T-cell (primary cell): Measurements from ENCODE around the gene VSIG10. TPM values are rescaled to one million over a fixed set of nuclear protein-coding genes. Genes with fewer than 3 reads are reported as not detected.

ENCODE experiments used
- ATAC-seq, 4 experiments: fragments of 200-7000 bp in 3 of 4; fragments of 150-1000 bp in 1 of 4; cut with Tn5 transposase; replicated peaks in 1 of 4; 1 replicate in 3 of 4; 2 replicates in 1 of 4; pipeline ENCODE4 v1.10.0; 2021; ENCODE audit warnings: moderate library complexity in 3 of 4, mild to moderate bottlenecking in 2 of 4, moderate number of reproducible peaks in 1 of 4
- CTCF ChIA-PET, 2 donors: fragments of 300-600 bp; sonication (Branson Sonifier 250); formaldehyde crosslinking; loops; one replicate each; lab custom pipeline; 2022; ENCODE audit warnings: antibody characterized with exemption in 2 of 2; lab: Charles Lee
- POLR2A ChIA-PET, 2 donors: fragments of 300-600 bp; sonication (Branson Sonifier 250); formaldehyde crosslinking; loops; one replicate each; lab custom pipeline; 2022; ENCODE audit warnings: antibody characterized with exemption in 2 of 2; lab: Charles Lee
- DNase-seq, 35 experiments: peaks; one replicate each; pipeline versions ENCODE4 v3.0.0 to v3.0.0-alpha.2; 2013 to 2023
- H3K27ac ChIP-seq: one replicate; pipeline ENCODE4 v1.5.1; 2013; ENCODE audit warnings: low read length
- H3K27me3 ChIP-seq, 2 experiments: replicated peaks in 1 of 2; 1 replicate in 1 of 2; 2 replicates in 1 of 2; pipeline versions ENCODE4 v1.6.1 to v1.7.0; 2013; ENCODE audit warnings: low read length in 1 of 2, mixed read lengths in 1 of 2; ENCODE audit not compliant: control insufficient read depth in 2 of 2, insufficient read depth in 2 of 2; ENCODE audit errors: extremely low read depth in 1 of 2
- H3K36me3 ChIP-seq, 2 donors: 1 replicate in 1 of 2; 2 replicates in 1 of 2; pipeline versions ENCODE4 v1.6.1 to v1.7.0; 2013; ENCODE audit warnings: low read length in 1 of 2; ENCODE audit not compliant: control insufficient read depth in 2 of 2, insufficient read depth in 1 of 2; ENCODE audit errors: extremely low read depth in 1 of 2
- H3K4me1 ChIP-seq, 2 experiments: 1 replicate in 1 of 2; 2 replicates in 1 of 2; pipeline versions ENCODE4 v1.6.1 to v1.7.0; 2013; ENCODE audit warnings: low read length in 2 of 2, mixed read lengths in 1 of 2; ENCODE audit not compliant: insufficient read depth in 2 of 2, control insufficient read depth in 1 of 2; ENCODE audit errors: extremely low read depth in 1 of 2
- H3K4me3 ChIP-seq, 2 donors: 1 replicate in 1 of 2; 2 replicates in 1 of 2; pipeline versions ENCODE4 v1.5.1 to v1.7.0; 2013; ENCODE audit warnings: mild to moderate bottlenecking in 2 of 2, low read length in 1 of 2, moderate library complexity in 1 of 2; ENCODE audit not compliant: control insufficient read depth in 1 of 2; ENCODE audit errors: extremely low read depth in 1 of 2
- H3K9me3 ChIP-seq: 2 replicates; pipeline ENCODE4 v1.7.0; 2013
- H3K27ac Mint-ChIP-seq, 2 donors: one replicate each; pipeline ENCODE4 v1.8.0; 2020 to 2021; ENCODE audit warnings: mild to moderate bottlenecking in 2 of 2, mixed read lengths in 2 of 2
- H3K27me3 Mint-ChIP-seq, 2 donors: one replicate each; pipeline ENCODE4 v1.8.0; 2021 to 2022; ENCODE audit warnings: mixed read lengths in 2 of 2
- H3K36me3 Mint-ChIP-seq: one replicate; pipeline ENCODE4 v1.8.0; 2021; ENCODE audit warnings: mixed read lengths
- H3K4me1 Mint-ChIP-seq, 3 donors: one replicate each; pipeline ENCODE4 v1.8.0; 2020 to 2022; ENCODE audit warnings: mixed read lengths in 3 of 3, mild to moderate bottlenecking in 1 of 3
- H3K4me3 Mint-ChIP-seq, 3 donors: one replicate each; pipeline ENCODE4 v1.8.0; 2020 to 2022; ENCODE audit warnings: mild to moderate bottlenecking in 3 of 3, mixed read lengths in 3 of 3, moderate library complexity in 3 of 3
- H3K9me3 Mint-ChIP-seq, 3 donors: one replicate each; pipeline ENCODE4 v1.8.0; 2020 to 2022; ENCODE audit warnings: mixed read lengths in 3 of 3
- WGBS: methylation state at CpG from one replicate; pipeline ENCODE4 v1.1.5; 2013; ENCODE audit warnings: missing lambda C conversion rate; ENCODE audit not compliant: insufficient coverage; 5-methylcytosine and 5-hydroxymethylcytosine counted together
- total RNA-seq, 35 experiments: library from RNA in 6 of 35; stranded (reverse) in 6 of 35; fragments of 120-200 nt in 1 of 35; gene quantifications; one replicate each; pipeline versions ENCODE4 v1.2.1 to v1.2.4 and lab custom pipeline; 2013 to 2026

The VSIG10 gene
- total RNA-seq, 5 donors from 2014 or later (not counting 1 experiment from before 2014, with no cell fraction given), result 1.6 to 4.1 (median 3.2) TPM

GRCh38 chr12:118044577-118044976 is 59.2 kb downstream of the VSIG10 start:
- ChIA-PET CTCF (no interaction called here), POLR2A (interaction anchor here in 1 of 2 donors (0.5 to 0.6 kb wide), 2 partner anchors 27 to 321 kb away, joined by 3 read pairs; no protein-coding TSS in a partner anchor)
- Mint-ChIP-seq H3K36me3 (peaks cover 43% of the 10 kb centered on the region), H3K27ac (peak overlapping the region in 1 of 2 donors; percentile 22), H3K9me3 (no peaks in the 10 kb centered on the region), H3K4me3 (no peak overlapping the region), H3K27me3 (no peaks in the 10 kb centered on the region), H3K4me1 (peaks cover 0 to 10% (median 9%) of the 10 kb centered on the region in 3 donors)
- H3K4me3 ChIP-seq, result no peak overlapping the region
- WGBS, result 83% methylated on average over 2 of the region's 8 CpGs
- H3K27ac ChIP-seq, result no peak overlapping the region
- peaks cover 0 to 53% of the 10 kb centered on the region in 2 donors for H3K36me3 ChIP-seq
- no peaks in the 10 kb centered on the region for H3K9me3 ChIP-seq
- ATAC-seq (no peak), DNase-seq (no peak)
- no peaks in the 10 kb centered on the region for H3K4me1 ChIP-seq
- H3K27me3 ChIP-seq, result no peaks in the 10 kb centered on the region

GRCh38 chr12:118044075-118044474 is 59.7 kb downstream of the VSIG10 start:
- peaks cover 0 to 56% of the 10 kb centered on the region in 2 donors for H3K36me3 ChIP-seq
- Mint-ChIP-seq H3K4me1 (peaks cover 0 to 8% (median 8%) of the 10 kb centered on the region in 3 donors), H3K27ac (peak overlapping the region in 1 of 2 donors; percentile 22), H3K4me3 (no peak overlapping the region), H3K27me3 (no peaks in the 10 kb centered on the region), H3K36me3 (peaks cover 45% of the 10 kb centered on the region), H3K9me3 (no peaks in the 10 kb centered on the region)
- WGBS, result 100% methylated on average over 1 of the region's 2 CpGs
- no peak overlapping the region for H3K4me3 ChIP-seq
- H3K27ac ChIP-seq, result no peak overlapping the region
- ATAC-seq (no peak), DNase-seq (no peak)
- no peaks in the 10 kb centered on the region for H3K27me3 ChIP-seq
- H3K9me3 ChIP-seq, result no peaks in the 10 kb centered on the region
- ChIA-PET POLR2A (interaction anchor here in 1 of 2 donors (0.5 to 0.6 kb wide), 2 partner anchors 26 to 322 kb away, joined by 3 read pairs; no protein-coding TSS in a partner anchor), CTCF (interaction anchor here (0.5 to 1.3 kb wide), 4 partner anchors 13 to 83 kb away, joined by 3 to 11 read pairs (median 4); no protein-coding TSS in a partner anchor)
- no peaks in the 10 kb centered on the region for H3K4me1 ChIP-seq

- POLR2A ChIA-PET, result no interaction called here
- CTCF ChIA-PET, result no interaction called here
- Mint-ChIP-seq H3K4me3 (no peak overlapping the region), H3K36me3 (peaks cover 50% of the 10 kb centered on the region), H3K9me3 (no peaks in the 10 kb centered on the region), H3K27ac (no peak overlapping the region), H3K4me1 (peaks cover 0 to 8% (median 7%) of the 10 kb centered on the region in 3 donors), H3K27me3 (no peaks in the 10 kb centered on the region)
- Histone ChIP-seq H3K27me3 (no peaks in the 10 kb centered on the region), H3K27ac (peak overlapping the region; percentile 33), H3K9me3 (no peaks in the 10 kb centered on the region), H3K4me3 (no peak overlapping the region), H3K36me3 (peaks cover 6 to 72% of the 10 kb centered on the region in 2 donors), H3K4me1 (no peaks in the 10 kb centered on the region)
- no peak for ATAC-seq
- WGBS, result 30% methylated on average over 2 of the region's 4 CpGs
- no peak for DNase-seq
Observed at GRCh38 chr12:118042091-118042490, 61.7 kb downstream of the VSIG10 start.

- ATAC-seq (no peak), DNase-seq (no peak)
- Histone ChIP-seq H3K36me3 (peaks cover 18 to 92% of the 10 kb centered on the region in 2 donors), H3K27ac (no peak overlapping the region), H3K4me3 (no peak overlapping the region), H3K4me1 (no peaks in the 10 kb centered on the region), H3K9me3 (no peaks in the 10 kb centered on the region), H3K27me3 (no peaks in the 10 kb centered on the region)
- ChIA-PET CTCF (no interaction called here), POLR2A (no interaction called here)
- no peaks in the 10 kb centered on the region for H3K27me3 Mint-ChIP-seq
- peaks cover 56% of the 10 kb centered on the region for H3K36me3 Mint-ChIP-seq
- H3K27ac Mint-ChIP-seq, result no peak overlapping the region
- H3K9me3 Mint-ChIP-seq, result no peaks in the 10 kb centered on the region
- H3K4me1 Mint-ChIP-seq, result peaks cover 0 to 15% (median 6%) of the 10 kb centered on the region in 3 donors
- WGBS, result 84% methylated on average over 6 of the region's 6 CpGs
- no peak overlapping the region for H3K4me3 Mint-ChIP-seq
Observed at GRCh38 chr12:118038137-118038536, 65.7 kb downstream of the VSIG10 start.

- Histone ChIP-seq H3K27ac (no peak overlapping the region), H3K4me1 (no peaks in the 10 kb centered on the region), H3K9me3 (no peaks in the 10 kb centered on the region), H3K4me3 (no peak overlapping the region), H3K27me3 (no peaks in the 10 kb centered on the region), H3K36me3 (peaks cover 18 to 84% of the 10 kb centered on the region in 2 donors)
- peaks cover 50% of the 10 kb centered on the region for H3K36me3 Mint-ChIP-seq
- CTCF ChIA-PET, result no interaction called here
- POLR2A ChIA-PET, result no interaction called here
- H3K4me1 Mint-ChIP-seq, result peaks cover 0 to 15% (median 6%) of the 10 kb centered on the region in 3 donors
- no peaks in the 10 kb centered on the region for H3K27me3 Mint-ChIP-seq
- H3K4me3 Mint-ChIP-seq, result no peak overlapping the region
- H3K27ac Mint-ChIP-seq, result no peak overlapping the region
- no peak for ATAC-seq
- no peak for DNase-seq
- H3K9me3 Mint-ChIP-seq, result no peaks in the 10 kb centered on the region
- 89% methylated on average over 5 of the region's 11 CpGs for WGBS
Observed at GRCh38 chr12:118036672-118037411, 67.0 kb downstream of the VSIG10 start.

GRCh38 chr12:118035190-118036041 is 68.4 kb downstream of the VSIG10 start:
- H3K27me3 Mint-ChIP-seq, result no peaks in the 10 kb centered on the region
- DNase-seq (no peak), ATAC-seq (no peak)
- no peak overlapping the region for H3K4me3 ChIP-seq
- H3K27ac Mint-ChIP-seq, result peak overlapping the region; percentile 68 to 70
- H3K36me3 ChIP-seq, result peaks cover 18 to 83% of the 10 kb centered on the region in 2 donors
- H3K9me3 Mint-ChIP-seq, result no peaks in the 10 kb centered on the region
- 62% methylated on average over 3 of the region's 9 CpGs for WGBS
- no peaks in the 10 kb centered on the region for H3K27me3 ChIP-seq
- ChIA-PET POLR2A (interaction anchor here in 1 of 2 donors (0.6 kb wide), 1 partner anchor 290 kb away, joined by 3 read pairs; no protein-coding TSS in a partner anchor), CTCF (interaction anchor here (0.6 to 1.0 kb wide), 3 partner anchors 29 to 179 kb away, joined by 3 to 4 read pairs (median 3); no protein-coding TSS in a partner anchor)
- H3K4me1 ChIP-seq, result no peaks in the 10 kb centered on the region
- no peaks in the 10 kb centered on the region for H3K9me3 ChIP-seq
- H3K36me3 Mint-ChIP-seq, result peaks cover 48% of the 10 kb centered on the region
- no peak overlapping the region for H3K4me3 Mint-ChIP-seq
- no peak overlapping the region for H3K27ac ChIP-seq
- peaks cover 0 to 15% (median 6%) of the 10 kb centered on the region in 3 donors for H3K4me1 Mint-ChIP-seq
